ENCODE results near the gene FRMPD3. TPM values are rescaled to one million over a fixed set of nuclear protein-coding genes. Genes with fewer than 3 reads are reported as not detected.
"Not testable (repeated sequence)": the region's sequence is repeated elsewhere in the genome, so short reads cannot be mapped to it uniquely, and the experiment has no call there.

FRMPD3 gene
- not detected in 2 replicates for total RNA-seq

DNA sequence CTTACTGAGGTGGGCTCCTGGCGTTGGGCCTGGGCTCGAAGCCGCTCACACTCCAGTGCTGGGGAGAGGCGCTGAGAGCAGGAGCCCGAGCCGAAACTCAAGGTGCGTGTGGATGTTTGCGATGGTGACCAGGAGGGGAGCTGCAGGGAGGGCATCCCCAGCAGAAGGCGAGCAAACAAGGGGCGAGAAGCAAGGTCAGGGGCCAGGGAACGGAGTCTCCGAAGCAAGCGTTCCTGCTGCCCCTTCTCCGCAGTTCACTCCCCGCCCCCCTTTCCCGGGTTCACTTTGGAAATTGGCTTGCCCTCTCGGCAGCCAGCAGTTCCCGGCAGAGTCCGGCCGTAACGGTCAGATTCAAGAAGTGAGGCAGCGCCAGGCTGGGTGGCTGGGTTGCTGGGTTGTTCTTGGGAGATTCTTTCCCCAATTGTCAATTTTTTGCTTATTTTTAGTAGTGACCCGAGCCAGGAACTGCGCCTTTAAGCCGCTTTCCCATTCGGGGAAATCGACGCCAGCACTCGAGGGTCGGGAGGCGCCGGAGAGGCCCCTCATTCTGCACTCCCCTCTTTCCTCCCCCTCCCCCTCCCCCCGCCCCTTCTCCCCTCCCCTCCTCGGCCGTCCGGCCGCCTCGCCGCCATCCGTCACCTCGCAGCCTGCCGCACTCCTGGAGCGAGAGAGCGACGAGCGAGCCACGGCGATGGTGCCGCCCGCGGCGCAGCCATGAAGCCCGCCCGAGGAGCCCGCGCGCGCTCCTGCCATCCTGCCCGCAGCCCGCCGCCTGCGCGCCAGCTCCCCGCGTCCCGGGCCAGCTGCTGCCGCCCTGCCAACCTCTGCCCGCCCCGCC lies at the start of gene FRMPD3:
Gene FRMPD3, plus strand, starts transcription at position 655 of the 838 bp plus-strand sequence. CDS start 76,937 bp downstream, outside the sequence.
- DNase-seq = peak; percentile 4

DNA sequence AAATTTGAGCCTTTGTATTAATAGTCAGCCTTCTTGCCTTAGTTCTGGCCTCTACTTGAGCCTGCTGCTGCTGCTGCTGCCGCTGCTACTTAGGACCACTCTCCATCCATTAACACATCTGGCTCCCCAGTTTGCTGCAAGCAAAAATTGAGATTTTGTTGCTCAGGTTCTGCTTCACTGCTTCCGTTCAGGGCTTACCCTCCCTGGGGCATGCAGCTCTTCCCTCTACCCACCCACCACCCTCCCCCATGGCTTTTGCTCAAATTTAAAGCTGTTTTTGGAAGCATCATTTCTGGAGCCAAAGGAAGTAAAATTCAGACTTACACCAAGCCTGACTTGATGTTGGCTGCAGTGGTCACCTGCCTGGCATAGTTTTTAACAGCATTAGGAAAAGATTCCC lies 28.9 kb upstream of the FRMPD3 start:
- DNase-seq = no peak

GRCh38 chrX:107421337-107421861 lies 28.1 kb upstream of the FRMPD3 start:
- no peak for DNase-seq

- DNase-seq = peak; percentile 55
Observed at GRCh38 chrX:107429090-107429489, 20.4 kb upstream of the FRMPD3 start.

GRCh38 chrX:107440187-107440586 lies 9.3 kb upstream of the FRMPD3 start:
- DNase-seq = no peak

GRCh38 chrX:107440692-107441091 lies 8.8 kb upstream of the FRMPD3 start:
- DNase-seq = no peak

GRCh38 chrX:107442914-107443527 lies 6.4 kb upstream of the FRMPD3 start:
- DNase-seq = no peak

GRCh38 chrX:107445146-107445545 lies 4.3 kb upstream of the FRMPD3 start:
- DNase-seq = no peak

DNA sequence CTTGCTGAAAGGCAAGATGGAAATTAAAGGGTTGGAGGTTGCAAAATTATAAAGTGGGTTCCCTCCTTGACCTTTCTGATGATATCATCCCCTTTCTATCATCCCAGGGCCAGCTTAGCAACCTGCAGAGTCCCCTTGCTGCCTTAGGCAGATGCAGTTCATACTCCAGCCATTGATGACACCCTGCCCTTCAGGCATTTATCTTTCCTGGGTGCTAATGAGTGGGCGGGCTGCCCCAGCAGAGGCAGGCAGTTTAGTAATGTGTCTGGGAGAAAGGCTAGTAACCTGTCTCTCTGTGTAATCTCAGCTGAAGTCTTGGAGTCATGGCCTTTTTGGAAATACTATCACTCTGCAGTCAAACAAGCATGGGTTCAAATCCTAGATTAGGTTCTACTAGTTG lies 3.8 kb upstream of the FRMPD3 start:
- no peak for DNase-seq

DNA sequence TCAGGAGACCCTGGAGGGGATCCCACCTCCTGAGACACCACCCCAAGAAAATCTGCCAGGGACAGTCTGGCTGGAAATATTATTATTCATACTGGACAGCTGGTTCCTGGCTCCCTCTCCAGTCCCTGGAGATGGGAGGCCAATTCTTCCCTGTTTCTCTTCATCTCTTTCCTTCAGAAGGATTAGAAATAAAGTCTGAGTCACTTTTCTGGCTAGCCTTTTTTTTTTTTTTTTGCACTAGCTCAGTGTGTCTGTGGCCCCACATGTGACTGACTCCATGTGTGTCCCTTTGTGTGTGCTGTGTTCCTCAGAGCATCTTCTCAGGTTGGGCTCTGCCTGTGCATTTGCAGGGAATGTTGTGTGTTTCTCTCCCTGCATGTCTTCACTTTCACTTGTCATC lies 1.8 kb upstream of the FRMPD3 start:
- no peak for DNase-seq

DNA sequence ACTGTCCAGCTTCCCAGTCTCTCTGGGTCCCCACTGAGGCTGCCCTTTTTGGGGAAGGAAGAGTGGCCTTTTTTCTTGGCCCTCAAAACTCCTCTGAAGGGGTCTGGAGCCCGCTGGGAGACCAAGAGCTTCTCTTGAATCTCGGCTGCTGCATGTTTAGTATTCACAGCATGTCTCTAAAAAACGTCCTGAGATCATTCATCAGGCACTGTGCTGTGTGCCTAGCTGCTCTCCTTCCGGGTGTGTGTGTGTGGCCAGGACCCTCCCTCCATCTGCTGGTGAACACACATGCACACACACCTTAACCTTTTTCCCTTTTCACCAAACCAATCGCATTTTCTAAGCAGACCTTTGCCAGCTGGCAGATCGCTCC lies 841 bp upstream of the FRMPD3 start:
- no peak for DNase-seq

DNA sequence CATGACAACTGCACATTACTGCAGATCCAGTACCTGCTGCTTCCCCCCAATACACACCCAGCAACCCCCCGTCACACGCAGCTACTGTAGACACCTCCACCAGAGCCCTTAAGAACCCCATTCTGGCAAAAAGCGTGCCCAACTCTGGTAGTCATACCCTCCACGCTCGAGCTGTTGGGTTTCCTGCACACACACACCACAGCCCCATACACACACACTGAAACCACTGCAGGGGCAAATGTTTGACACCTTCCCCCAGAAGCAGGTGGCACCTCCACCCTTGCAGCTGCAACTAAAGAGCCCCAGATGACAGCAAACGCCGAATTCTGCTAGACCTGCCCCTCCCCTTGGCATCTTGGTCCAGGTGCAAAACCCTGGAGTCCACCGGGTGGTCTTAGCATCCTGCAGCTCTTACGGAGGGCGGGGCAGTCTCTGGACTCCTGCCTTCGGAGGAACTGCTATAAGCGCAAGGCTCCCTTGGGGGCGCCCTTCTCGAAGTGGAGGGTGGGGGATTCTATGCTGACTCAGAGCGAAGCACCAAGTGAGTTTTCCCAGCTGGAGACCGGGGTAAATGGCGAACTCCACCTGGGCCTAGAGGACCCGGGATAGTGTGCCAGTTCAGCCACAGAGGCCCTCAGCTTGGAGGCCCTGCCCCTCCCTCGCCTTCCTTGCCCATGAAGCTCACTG lies 1.5 kb downstream of the FRMPD3 start:
- DNase-seq = no peak

DNA sequence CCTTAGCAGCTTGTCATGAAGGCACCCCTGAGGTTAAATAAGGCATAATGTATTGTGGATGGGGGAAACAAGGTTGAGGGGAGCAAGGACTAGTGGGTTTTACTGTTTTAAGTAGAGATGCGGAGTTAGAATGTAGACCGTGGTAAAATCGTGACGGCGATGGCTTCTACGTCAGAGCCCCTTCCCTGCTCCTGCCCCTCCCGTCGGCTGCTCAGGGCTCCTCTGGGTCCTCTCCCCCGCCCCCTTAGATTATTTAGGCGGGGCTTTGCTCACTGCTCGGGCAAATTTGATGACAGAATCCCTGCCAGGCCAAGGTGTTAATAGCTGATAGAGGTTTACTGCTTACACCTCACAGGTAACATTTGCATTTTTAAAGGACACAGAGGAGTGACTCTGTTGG lies 2.3 kb downstream of the FRMPD3 start:
- no peak for DNase-seq

DNA sequence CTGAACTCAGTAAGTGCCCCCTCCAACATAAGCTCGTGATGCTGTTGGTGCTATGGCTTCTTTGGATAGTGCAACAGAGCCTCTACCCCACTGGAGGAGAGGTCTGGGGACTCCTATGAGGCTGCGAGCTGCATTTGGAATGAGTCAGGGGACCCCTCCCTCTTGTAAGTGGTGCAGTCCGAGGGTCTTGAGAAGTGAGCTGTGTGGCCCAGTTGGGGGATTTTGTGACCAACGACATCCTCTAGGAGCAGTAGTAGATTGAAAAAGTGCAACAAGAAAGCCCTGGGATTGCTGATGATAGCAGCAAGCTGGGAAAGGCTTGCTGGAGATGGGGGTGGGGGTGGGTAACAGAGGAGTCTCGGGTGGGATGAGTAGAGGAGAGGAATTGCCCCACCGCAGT lies 3.1 kb downstream of the FRMPD3 start:
- DNase-seq = no peak

- DNase-seq = no peak
Observed at GRCh38 chrX:107454302-107454701, 4.8 kb downstream of the FRMPD3 start.

GRCh38 chrX:107457289-107457688 lies 7.8 kb downstream of the FRMPD3 start:
- no peak for DNase-seq

- no peak for DNase-seq
Observed at GRCh38 chrX:107465932-107466620, 16.6 kb downstream of the FRMPD3 start.

DNA sequence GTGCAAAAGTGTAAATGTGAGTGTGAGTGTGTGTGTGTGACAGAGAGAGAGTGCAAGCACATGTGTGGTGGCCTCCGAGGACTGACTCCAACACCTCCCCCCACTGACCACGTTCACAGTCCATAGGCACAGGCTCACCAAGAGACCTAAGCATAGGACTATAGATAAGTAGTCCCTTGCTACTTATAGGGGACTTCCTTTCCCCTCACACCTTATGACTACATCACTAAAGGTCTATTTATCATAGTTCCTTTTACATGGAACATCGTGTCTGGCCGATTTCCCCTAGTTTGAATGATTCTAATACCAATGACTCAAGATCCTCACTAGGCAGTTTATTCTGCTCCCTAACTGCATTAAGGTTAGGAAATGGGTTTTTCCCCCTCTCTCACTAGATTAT lies 17.8 kb downstream of the FRMPD3 start:
- DNase-seq = no peak

DNA sequence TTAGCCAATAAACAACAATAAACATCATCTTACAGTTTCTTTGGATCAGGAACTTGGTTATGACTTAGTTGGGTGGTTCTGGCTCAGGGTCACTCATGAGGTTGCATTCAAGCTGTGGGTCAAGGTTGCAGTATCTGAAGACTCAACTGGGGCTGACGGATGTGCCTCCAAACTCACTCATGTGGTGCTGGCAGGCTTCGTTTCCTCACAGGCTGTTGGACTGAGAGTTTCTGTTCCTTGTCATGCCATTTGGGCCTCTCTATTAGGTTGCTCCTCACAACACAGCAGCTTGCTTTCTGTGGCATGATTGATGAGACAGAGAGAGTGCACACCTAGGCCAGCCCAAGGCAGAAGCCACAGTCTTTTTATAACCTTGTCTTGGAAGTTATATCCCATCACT lies 20.7 kb downstream of the FRMPD3 start:
- no peak for DNase-seq

GRCh38 chrX:107470971-107471370 lies 21.5 kb downstream of the FRMPD3 start:
- DNase-seq = no peak

GRCh38 chrX:107471420-107471819 lies 22.0 kb downstream of the FRMPD3 start:
- not testable (repeated sequence) for DNase-seq

GRCh38 chrX:107477406-107477805 lies 28.0 kb downstream of the FRMPD3 start:
- DNase-seq = no peak

GRCh38 chrX:107480272-107480671 lies 30.8 kb downstream of the FRMPD3 start:
- DNase-seq = no peak
